RWPE2 (cell line): ENCODE results near the gene POLR1G.

Source experiments
- ATAC-seq: fragments of 200-7000 bp; cut with Tn5 transposase; 3 replicates; pipeline ENCODE4 v1.9.1; 2021; ENCODE audit warnings: low read depth
- DNase-seq: peaks from one replicate; pipeline ENCODE4 v3.0.0-alpha.2; 2020; ENCODE audit warnings: low spot score
- H3K27ac ChIP-seq: fragments of 450-650 bp; 2 replicates; pipeline ENCODE4 v1.5.1; 2017; ENCODE audit warnings: mild to moderate bottlenecking; ENCODE audit not compliant: poor library complexity, severe bottlenecking
- H3K27me3 ChIP-seq: fragments of 250-450 bp; sonication (Bioruptor Pico); 2 replicates; pipeline ENCODE4 v1.5.1; 2021; ENCODE audit warnings: mild to moderate bottlenecking, moderate library complexity; ENCODE audit not compliant: insufficient read depth, poor library complexity, severe bottlenecking
- H3K36me3 ChIP-seq: fragments of 250-450 bp; sonication (Bioruptor Pico); 2 replicates; pipeline ENCODE4 v1.5.1; 2020; ENCODE audit warnings: low read depth, mild to moderate bottlenecking, moderate library complexity
- H3K4me1 ChIP-seq: fragments of 250-450 bp; sonication (Bioruptor Pico); 2 replicates; pipeline ENCODE4 v1.5.1; 2021; ENCODE audit warnings: mild to moderate bottlenecking, moderate library complexity; ENCODE audit not compliant: insufficient read depth, poor library complexity, severe bottlenecking
- H3K4me3 ChIP-seq: fragments of 250-450 bp; sonication (Bioruptor Pico); 2 replicates; pipeline ENCODE4 v1.5.1; 2021; ENCODE audit warnings: mild to moderate bottlenecking, moderate library complexity; ENCODE audit not compliant: severe bottlenecking
- H3K9me3 ChIP-seq: fragments of 250-450 bp; sonication (Bioruptor Pico); 2 replicates; pipeline ENCODE4 v1.5.1; 2021; ENCODE audit warnings: mild to moderate bottlenecking, moderate library complexity; ENCODE audit not compliant: severe bottlenecking
- TF ChIP-seq, protein P1 (sequence below): fragments of 450-650 bp; IDR thresholded peaks from one replicate; pipeline ENCODE4 v1.5.1; 2017; ENCODE audit warnings: mild to moderate bottlenecking, moderate library complexity; ENCODE audit not compliant: poor library complexity, severe bottlenecking

POLR1G gene

DNA sequence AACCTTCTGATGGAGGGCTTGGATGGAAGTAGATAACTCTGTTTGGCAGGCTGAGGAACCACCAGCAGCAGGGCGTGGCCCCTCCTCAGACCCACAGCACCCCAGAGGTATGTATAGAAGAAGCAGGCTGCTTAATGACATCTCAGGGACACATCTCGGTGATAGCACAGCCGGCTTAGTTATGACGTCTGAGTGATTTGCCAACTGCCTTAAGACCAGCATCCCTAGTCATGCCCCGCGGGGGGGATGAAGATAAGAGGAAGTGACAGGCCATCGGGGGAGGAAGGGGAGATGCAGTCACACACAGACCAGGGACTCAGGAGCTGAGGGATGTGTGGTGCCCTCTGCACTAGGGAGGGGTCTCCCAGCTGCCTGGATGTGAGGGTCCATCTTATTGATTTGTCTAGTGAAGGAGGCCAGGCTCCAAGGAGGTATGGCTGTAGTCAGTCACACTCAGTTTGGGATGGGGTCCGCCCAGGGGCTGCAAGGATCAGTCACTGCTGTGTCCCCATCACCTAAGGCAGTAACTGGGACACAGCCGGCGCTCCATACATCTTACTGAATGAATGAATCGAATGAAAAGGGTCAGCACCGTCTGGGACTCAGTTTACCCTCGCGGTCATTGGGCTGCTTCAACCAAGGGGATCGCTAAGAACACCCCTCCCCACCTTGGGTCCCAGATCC, 36.5 kb downstream of the POLR1G start:
- ATAC-seq (no peak), DNase-seq (no peak)
- Histone ChIP-seq H3K27ac (peak overlapping the region; percentile 90), H3K36me3 (no peaks in the 10 kb centered on the region), H3K27me3 (no peaks in the 10 kb centered on the region), H3K9me3 (no peaks in the 10 kb centered on the region), H3K4me1 (peaks cover 32% of the 10 kb centered on the region), H3K4me3 (peak overlapping the region; percentile 20)
- TF ChIP-seq, protein P1, sequence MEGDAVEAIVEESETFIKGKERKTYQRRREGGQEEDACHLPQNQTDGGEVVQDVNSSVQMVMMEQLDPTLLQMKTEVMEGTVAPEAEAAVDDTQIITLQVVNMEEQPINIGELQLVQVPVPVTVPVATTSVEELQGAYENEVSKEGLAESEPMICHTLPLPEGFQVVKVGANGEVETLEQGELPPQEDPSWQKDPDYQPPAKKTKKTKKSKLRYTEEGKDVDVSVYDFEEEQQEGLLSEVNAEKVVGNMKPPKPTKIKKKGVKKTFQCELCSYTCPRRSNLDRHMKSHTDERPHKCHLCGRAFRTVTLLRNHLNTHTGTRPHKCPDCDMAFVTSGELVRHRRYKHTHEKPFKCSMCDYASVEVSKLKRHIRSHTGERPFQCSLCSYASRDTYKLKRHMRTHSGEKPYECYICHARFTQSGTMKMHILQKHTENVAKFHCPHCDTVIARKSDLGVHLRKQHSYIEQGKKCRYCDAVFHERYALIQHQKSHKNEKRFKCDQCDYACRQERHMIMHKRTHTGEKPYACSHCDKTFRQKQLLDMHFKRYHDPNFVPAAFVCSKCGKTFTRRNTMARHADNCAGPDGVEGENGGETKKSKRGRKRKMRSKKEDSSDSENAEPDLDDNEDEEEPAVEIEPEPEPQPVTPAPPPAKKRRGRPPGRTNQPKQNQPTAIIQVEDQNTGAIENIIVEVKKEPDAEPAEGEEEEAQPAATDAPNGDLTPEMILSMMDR, result no peak

DNA sequence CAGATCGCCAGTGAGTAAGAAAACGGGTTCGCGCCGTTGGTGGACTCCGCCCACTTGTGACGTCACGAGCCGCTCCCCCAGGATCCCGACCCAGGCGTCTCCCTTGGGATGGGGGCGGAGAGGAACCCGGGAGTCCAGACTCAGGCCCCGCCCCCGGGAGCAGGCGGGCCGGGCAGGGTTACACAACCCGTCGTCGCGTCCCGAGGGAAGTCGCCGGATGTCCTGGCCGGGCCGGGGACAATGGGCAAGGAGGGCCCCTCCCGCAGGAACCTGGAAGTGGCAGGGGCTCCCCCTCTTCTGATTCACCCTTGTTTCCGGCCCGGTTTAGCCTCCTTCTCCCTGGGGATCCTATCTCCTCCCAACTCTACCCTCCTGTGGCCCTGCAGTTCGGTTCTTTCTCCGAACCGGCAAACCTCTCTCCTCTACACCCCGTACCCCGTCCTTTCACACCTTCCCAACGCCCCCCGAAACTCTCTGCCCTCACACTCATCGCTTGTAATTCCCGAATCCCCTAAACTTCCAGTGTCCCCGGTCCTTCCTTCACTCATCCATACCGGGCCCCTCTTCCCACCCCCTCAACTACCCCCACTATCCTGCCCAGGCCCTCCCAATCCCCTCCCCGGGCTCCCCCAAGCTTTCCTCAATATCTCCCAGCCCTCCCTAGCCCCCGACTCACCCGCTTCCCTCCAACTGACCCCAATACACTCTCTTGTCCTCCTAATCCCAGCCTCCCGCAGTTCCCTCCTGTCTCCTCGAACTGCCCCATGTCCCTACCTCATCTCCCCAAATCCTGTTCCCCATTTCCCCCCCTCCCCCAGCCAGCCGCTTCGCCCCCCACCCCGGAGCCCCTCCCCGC, 37.2 kb downstream of the POLR1G start:
- TF ChIP-seq, protein P1, result no peak
- Histone ChIP-seq H3K27me3 (no peaks in the 10 kb centered on the region), H3K4me3 (peak overlapping the region; percentile 20), H3K4me1 (peaks cover 40% of the 10 kb centered on the region), H3K9me3 (no peaks in the 10 kb centered on the region), H3K36me3 (no peaks in the 10 kb centered on the region), H3K27ac (peak overlapping the region; percentile 90)
- DNase-seq (peak; percentile 98), ATAC-seq (peak; percentile 56)

GRCh38 chr19:45444318-45445041, 38.0 kb downstream of the POLR1G start:
- TF ChIP-seq, protein P1, result peak; percentile 24
- Histone ChIP-seq H3K27ac (peak overlapping the region; percentile 90), H3K4me1 (peaks cover 44% of the 10 kb centered on the region), H3K27me3 (no peaks in the 10 kb centered on the region), H3K9me3 (no peaks in the 10 kb centered on the region), H3K36me3 (no peaks in the 10 kb centered on the region), H3K4me3 (no peak overlapping the region)
- DNase-seq, result peak; percentile 79
- peak; percentile 20 for ATAC-seq

DNA sequence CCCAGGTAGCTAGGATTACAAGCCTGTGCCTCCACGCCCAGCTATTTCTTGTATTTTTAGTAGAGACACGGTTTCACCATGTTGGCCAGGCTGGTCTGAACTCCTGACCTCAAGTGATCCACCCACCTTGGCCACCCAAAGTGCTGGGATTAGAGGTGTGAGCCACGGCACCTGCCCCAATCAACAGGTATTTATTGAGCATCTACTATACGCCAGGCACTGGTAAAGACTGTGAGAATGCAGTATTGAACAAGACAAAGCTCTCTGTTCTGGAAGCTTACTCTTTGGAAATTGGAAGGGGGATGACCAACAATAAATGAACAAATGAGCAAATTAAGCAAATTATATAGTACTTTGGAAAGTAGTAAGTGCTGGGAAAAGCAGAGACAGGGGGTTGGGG, 38.7 kb downstream of the POLR1G start:
- Histone ChIP-seq H3K36me3 (no peaks in the 10 kb centered on the region), H3K4me1 (peaks cover 50% of the 10 kb centered on the region), H3K27ac (peak overlapping the region; percentile 90), H3K9me3 (no peaks in the 10 kb centered on the region), H3K4me3 (no peak overlapping the region), H3K27me3 (no peaks in the 10 kb centered on the region)
- ATAC-seq, result no peak
- TF ChIP-seq, protein P1, result no peak
- DNase-seq, result no peak
